Body of pancreas (tissue), 4 donors: Measurements from ENCODE around the gene MCCC1. TPM values are rescaled to one million over a fixed set of nuclear protein-coding genes. Genes with fewer than 3 reads are reported as not detected.

ENCODE experiments used
- ATAC-seq: fragments of 150-250 bp; one replicate; pipeline ENCODE4 v1.9.1; 2016
- DNase-seq, 4 donors: peaks; one replicate each; pipeline ENCODE4 v3.0.0-alpha.2; 2019
- H3K27ac ChIP-seq, 4 donors: fragments of 200-600 bp; sonication (generic); 1 replicate in 3 of 4; 2 replicates in 1 of 4; pipeline versions ENCODE4 v1.5.1 to v1.6.1; 2016 to 2019; ENCODE audit warnings: mild to moderate bottlenecking in 1 of 4, mixed read lengths in 1 of 4, moderate library complexity in 1 of 4
- H3K27me3 ChIP-seq, 2 donors: fragments of 200-600 bp; sonication (generic); one replicate each; pipeline ENCODE4 v1.6.0; 2016; ENCODE audit warnings: mild to moderate bottlenecking in 1 of 2
- H3K36me3 ChIP-seq, 2 donors: fragments of 200-600 bp; sonication (generic); replicated peaks in 1 of 2; 2 replicates each; pipeline ENCODE4 v1.5.1; 2016; ENCODE audit warnings: low read depth in 2 of 2; ENCODE audit not compliant: insufficient read depth in 1 of 2
- H3K4me1 ChIP-seq: fragments of 200-600 bp; sonication (generic); one replicate; pipeline ENCODE4 v1.6.0; 2016
- H3K4me3 ChIP-seq, 2 donors: fragments of 200-600 bp; sonication (generic); 1 replicate in 1 of 2; 2 replicates in 1 of 2; pipeline ENCODE4 v1.5.1; 2016 to 2019
- H3K9me3 ChIP-seq, 3 donors: fragments of 200-600 bp; sonication (generic); 1 replicate in 2 of 3; 2 replicates in 1 of 3; pipeline ENCODE4 v1.5.1; 2016
- POLR2A ChIP-seq, 3 donors: fragments of 450-650 bp; IDR thresholded peaks; one replicate each; pipeline ENCODE4 v1.6.1; 2016; ENCODE audit warnings: antibody characterized with exemption in 3 of 3, mild to moderate bottlenecking in 2 of 3
- WGBS, 2 donors: methylation state at CpG; one replicate each; pipeline ENCODE4 v1.1.5; 2017; 5-methylcytosine and 5-hydroxymethylcytosine counted together
- intact Hi-C: fragments of 100-400 bp; cut with DNase I; formaldehyde crosslinking; loops from one replicate; pipeline ENCODE4 v1.15.1; 2023
- total RNA-seq, 2 donors: library from RNA; depleted of rRNA; stranded (reverse); fragments of >200 nt; gene quantifications; one replicate each; pipeline ENCODE4 v1.1.0, GENCODE V29; 2016
- TF ChIP-seq, protein P1 (sequence below), 7 experiments: fragments of 450-650 bp in 4 of 7; fragments of 200-600 bp in 3 of 7; sonication (generic) in 3 of 7; IDR thresholded peaks; one replicate each; pipeline ENCODE4 v1.5.1; 2016 to 2019; ENCODE audit warnings: antibody characterized with exemption in 7 of 7

Gene MCCC1
- 10 to 100 TPM; 50.8 to 63.9 TPM for total RNA-seq

- H3K27me3 ChIP-seq = no peaks in the 10 kb centered on the region
- TF ChIP-seq POLR2A (IDR thresholded peaks at IDR 0.05) = peak; percentile 96 to 99 (median 98)
- TF ChIP-seq, protein P1, sequence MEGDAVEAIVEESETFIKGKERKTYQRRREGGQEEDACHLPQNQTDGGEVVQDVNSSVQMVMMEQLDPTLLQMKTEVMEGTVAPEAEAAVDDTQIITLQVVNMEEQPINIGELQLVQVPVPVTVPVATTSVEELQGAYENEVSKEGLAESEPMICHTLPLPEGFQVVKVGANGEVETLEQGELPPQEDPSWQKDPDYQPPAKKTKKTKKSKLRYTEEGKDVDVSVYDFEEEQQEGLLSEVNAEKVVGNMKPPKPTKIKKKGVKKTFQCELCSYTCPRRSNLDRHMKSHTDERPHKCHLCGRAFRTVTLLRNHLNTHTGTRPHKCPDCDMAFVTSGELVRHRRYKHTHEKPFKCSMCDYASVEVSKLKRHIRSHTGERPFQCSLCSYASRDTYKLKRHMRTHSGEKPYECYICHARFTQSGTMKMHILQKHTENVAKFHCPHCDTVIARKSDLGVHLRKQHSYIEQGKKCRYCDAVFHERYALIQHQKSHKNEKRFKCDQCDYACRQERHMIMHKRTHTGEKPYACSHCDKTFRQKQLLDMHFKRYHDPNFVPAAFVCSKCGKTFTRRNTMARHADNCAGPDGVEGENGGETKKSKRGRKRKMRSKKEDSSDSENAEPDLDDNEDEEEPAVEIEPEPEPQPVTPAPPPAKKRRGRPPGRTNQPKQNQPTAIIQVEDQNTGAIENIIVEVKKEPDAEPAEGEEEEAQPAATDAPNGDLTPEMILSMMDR (IDR thresholded peaks at IDR 0.05) = no peak
- intact Hi-C loops = no loop called here
- peak within 1 kb of the TSS; percentile 39 to 90 for H3K4me3 ChIP-seq
- peak; percentile 99 to 100 (median 99) for DNase-seq
- H3K27ac ChIP-seq = peak within 1 kb of the TSS; percentile 94 to 99 (median 98)
- no peaks in the 10 kb centered on the region for H3K9me3 ChIP-seq
- H3K4me1 ChIP-seq = peaks cover 57% of the 10 kb centered on the region
- 0 to 2% methylated on average over 33 to 60 of the region's 60 CpGs for WGBS, 2 donors
- ATAC-seq = peak; percentile 94
- no peaks in the 10 kb centered on the region for H3K36me3 ChIP-seq
Measured at GRCh38 chr3:183099026-183099837, at the start of gene MCCC1. TSS of gene MCCC1 (minus strand) at chr3:183099496. CDS start at chr3:183099440, 56 bp downstream.

GRCh38 chr3:183148056-183148455 is 48.8 kb upstream of the MCCC1 start:
- 74 to 76% methylated on average over 4 of the region's 4 CpGs for WGBS, 2 donors
- TF ChIP-seq POLR2A (IDR thresholded peaks at IDR 0.05) = no peak
- TF ChIP-seq, protein P1 (IDR thresholded peaks at IDR 0.05) = no peak
- no peak overlapping the region for H3K4me3 ChIP-seq
- H3K4me1 ChIP-seq = no peaks in the 10 kb centered on the region
- H3K27me3 ChIP-seq = no peaks in the 10 kb centered on the region
- no peaks in the 10 kb centered on the region for H3K36me3 ChIP-seq
- H3K27ac ChIP-seq = no peak overlapping the region
- intact Hi-C loops = no loop called here
- DNase-seq = no peak
- no peak for ATAC-seq
- no peaks in the 10 kb centered on the region for H3K9me3 ChIP-seq

GRCh38 chr3:183144363-183144762 is 45.1 kb upstream of the MCCC1 start:
- TF ChIP-seq POLR2A (IDR thresholded peaks at IDR 0.05) = no peak
- TF ChIP-seq, protein P1 (IDR thresholded peaks at IDR 0.05) = no peak
- intact Hi-C loops = no loop called here
- Histone ChIP-seq H3K27me3 (no peaks in the 10 kb centered on the region), H3K4me3 (no peak overlapping the region), H3K4me1 (no peaks in the 10 kb centered on the region), H3K9me3 (no peaks in the 10 kb centered on the region), H3K27ac (no peak overlapping the region), H3K36me3 (no peaks in the 10 kb centered on the region)
- WGBS, 2 donors = 64 to 95% methylated on average over 1 of the region's 1 CpG
- ATAC-seq (no peak), DNase-seq (no peak)

DNA sequence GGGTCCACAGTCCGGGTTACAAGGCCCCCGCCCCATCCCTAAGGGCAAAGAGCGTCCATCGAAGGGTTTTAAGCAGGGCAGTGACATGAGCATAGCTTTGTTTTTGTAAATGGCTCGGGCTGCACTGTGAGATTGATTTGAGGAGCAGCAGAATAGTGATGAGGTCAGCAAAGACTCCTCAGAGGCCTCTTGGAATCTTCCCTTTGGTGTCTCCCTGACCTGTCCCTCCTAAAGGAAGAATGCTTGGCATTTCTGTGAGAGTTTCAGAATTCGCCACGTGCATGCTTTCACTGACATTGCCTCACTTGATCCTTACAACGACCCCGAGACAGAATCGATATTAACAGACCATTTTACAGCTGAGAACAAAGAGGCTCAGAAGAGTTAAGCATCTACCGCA is 42.9 kb upstream of the MCCC1 start:
- Histone ChIP-seq H3K36me3 (no peaks in the 10 kb centered on the region), H3K9me3 (no peaks in the 10 kb centered on the region), H3K4me3 (no peak overlapping the region), H3K27me3 (no peaks in the 10 kb centered on the region), H3K27ac (no peak overlapping the region), H3K4me1 (peaks cover 8% of the 10 kb centered on the region)
- intact Hi-C loops = no loop called here
- no peak for TF ChIP-seq POLR2A (IDR thresholded peaks at IDR 0.05)
- TF ChIP-seq, protein P1 (IDR thresholded peaks at IDR 0.05) = no peak
- WGBS, 2 donors = 72 to 74% methylated on average over 11 of the region's 11 CpGs
- DNase-seq (no peak), ATAC-seq (no peak)

DNA sequence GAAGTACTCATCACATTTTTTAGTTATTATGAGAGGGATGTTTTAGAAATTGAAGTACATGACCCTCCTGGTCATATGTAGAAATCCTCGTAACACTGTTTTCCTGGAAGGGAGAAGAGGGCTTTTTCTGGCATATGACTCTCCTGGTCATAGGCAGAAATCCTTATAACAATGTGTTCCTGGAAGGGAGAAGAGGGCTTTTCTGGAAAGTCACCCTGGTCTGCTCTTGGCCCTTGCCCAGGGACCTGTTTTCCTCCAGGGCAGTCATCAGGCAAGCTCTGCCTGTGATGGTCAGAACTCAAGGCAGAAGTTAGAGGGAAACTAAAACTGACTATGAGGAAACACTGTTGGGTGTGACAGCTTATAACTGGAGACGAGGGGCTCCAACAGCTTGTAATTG is 35.5 kb upstream of the MCCC1 start:
- Histone ChIP-seq H3K4me3 (no peak overlapping the region), H3K27me3 (no peaks in the 10 kb centered on the region), H3K36me3 (no peaks in the 10 kb centered on the region), H3K27ac (no peak overlapping the region), H3K4me1 (peaks cover 8% of the 10 kb centered on the region), H3K9me3 (no peaks in the 10 kb centered on the region)
- DNase-seq (no peak), ATAC-seq (no peak)
- intact Hi-C loops = no loop called here
- 88% methylated on average over 2 of the region's 2 CpGs for WGBS, 2 donors
- TF ChIP-seq POLR2A (IDR thresholded peaks at IDR 0.05) = no peak
- TF ChIP-seq, protein P1 (IDR thresholded peaks at IDR 0.05) = no peak
